H1 (cell line): ENCODE data around the gene ANKDD1A. TPM values are rescaled to one million over a fixed set of nuclear protein-coding genes. Genes with fewer than 3 reads are reported as not detected.

Experiments
- CTCF ChIA-PET: fragments of 300-600 bp; sonication (Branson Sonifier 250); formaldehyde crosslinking; loops from one replicate; lab custom pipeline; 2021; ENCODE audit not compliant: partially characterized antibody; lab: Charles Lee
- POLR2A ChIA-PET: fragments of 300-600 bp; sonication (Branson Sonifier 250); formaldehyde crosslinking; loops from one replicate; lab custom pipeline; 2021; ENCODE audit warnings: inconsistent platforms; ENCODE audit not compliant: partially characterized antibody; lab: Charles Lee
- DNase-seq, 2 experiments: peaks; one replicate each; pipeline versions ENCODE4 v3.0.0 to v3.0.0-alpha.2; 2010 to 2022; ENCODE audit warnings: low spot score in 2 of 2, low read depth in 1 of 2, mixed read lengths in 1 of 2
- FAIRE-seq: peaks from 2 replicates; lab custom pipeline; 2011; peaks lifted over from hg19 to GRCh38; lab: Jason Lieb, UNC
- H2AFZ ChIP-seq: 2 replicates; pipeline ENCODE4 v1.8.1; 2012; ENCODE audit warnings: low read length, inconsistent platforms
- H2AK5ac ChIP-seq: 2 replicates; pipeline ENCODE4 v1.6.1; 2013; ENCODE audit warnings: low read depth, low read length
- H2BK120ac ChIP-seq: replicated peaks from 2 replicates; pipeline ENCODE3; 2013; ENCODE audit warnings: low read depth, low read length, inconsistent platforms
- H2BK12ac ChIP-seq: 2 replicates; pipeline ENCODE4 v1.6.1; 2013; ENCODE audit warnings: low read depth, low read length
- H2BK15ac ChIP-seq: 2 replicates; pipeline ENCODE4 v1.6.1; 2013; ENCODE audit warnings: low read length
- H2BK20ac ChIP-seq: 2 replicates; pipeline ENCODE4 v1.6.1; 2013; ENCODE audit warnings: low read length
- H2BK5ac ChIP-seq: 2 replicates; pipeline ENCODE4 v1.6.1; 2013; ENCODE audit warnings: low read depth, low read length
- H3K14ac ChIP-seq: 2 replicates; pipeline ENCODE4 v1.6.1; 2013; ENCODE audit warnings: inconsistent platforms; ENCODE audit not compliant: insufficient read length
- H3K18ac ChIP-seq: 2 replicates; pipeline ENCODE4 v1.6.1; 2013; ENCODE audit warnings: low read length; ENCODE audit errors: extremely low read depth
- H3K23ac ChIP-seq: 2 replicates; pipeline ENCODE4 v1.6.1; 2013; ENCODE audit warnings: inconsistent platforms; ENCODE audit not compliant: insufficient read length
- H3K23me2 ChIP-seq: 2 replicates; pipeline ENCODE4 v1.6.1; 2013; ENCODE audit warnings: low read depth, low read length
- H3K27ac ChIP-seq: 2 replicates; pipeline ENCODE4 v1.6.1; 2011; ENCODE audit warnings: low read depth, low read length, inconsistent platforms
- H3K27me3 ChIP-seq, 4 experiments: replicated peaks in 1 of 4; 1 replicate in 1 of 4; 2 replicates in 3 of 4; pipeline versions ENCODE4 v1.6.1 to v1.8.1; 2011 to 2013; ENCODE audit warnings: low read length in 3 of 4, mild to moderate bottlenecking in 3 of 4, inconsistent platforms in 2 of 4, mixed read lengths in 2 of 4, moderate library complexity in 1 of 4; ENCODE audit not compliant: control insufficient read depth in 3 of 4, insufficient read depth in 3 of 4; ENCODE audit errors: extremely low read depth in 1 of 4
- H3K36me3 ChIP-seq, 4 experiments: 2 replicates each; pipeline versions ENCODE4 v1.6.1 to v1.8.1; 2011 to 2013; ENCODE audit warnings: mild to moderate bottlenecking in 4 of 4, low read length in 3 of 4, moderate library complexity in 2 of 4, control low read depth in 1 of 4, inconsistent platforms in 1 of 4; ENCODE audit not compliant: insufficient read depth in 4 of 4, control insufficient read depth in 2 of 4
- H3K4ac ChIP-seq: replicated peaks from 2 replicates; pipeline ENCODE3; 2013; ENCODE audit warnings: low read length, low read depth, mixed read lengths, inconsistent platforms; ENCODE audit not compliant: insufficient read length
- H3K4me1 ChIP-seq, 4 experiments: replicated peaks in 1 of 4; 1 replicate in 1 of 4; 2 replicates in 3 of 4; pipeline versions ENCODE4 v1.6.1 to v1.8.1; 2011 to 2013; ENCODE audit warnings: low read length in 3 of 4, inconsistent platforms in 2 of 4, mixed read lengths in 1 of 4; ENCODE audit not compliant: insufficient read depth in 4 of 4, control insufficient read depth in 3 of 4
- H3K4me2 ChIP-seq, 2 experiments: 2 replicates each; pipeline versions ENCODE4 v1.6.1 to v1.8.1; 2011 to 2013; ENCODE audit warnings: low read depth in 2 of 2, low read length in 2 of 2, control low read depth in 1 of 2, inconsistent platforms in 1 of 2, mild to moderate bottlenecking in 1 of 2; ENCODE audit not compliant: insufficient read depth in 1 of 2
- H3K4me3 ChIP-seq, 4 experiments: fragments of 200-600, 300-600 bp in 1 of 4; sonication (generic), shearing (Covaris generic), sonication (Bioruptor Twin) in 1 of 4; 2 replicates each; pipeline versions ENCODE4 v1.5.1 to v1.8.1; 2011 to 2016; ENCODE audit warnings: low read length in 4 of 4, low read depth in 3 of 4, control low read depth in 2 of 4, inconsistent platforms in 2 of 4, mild to moderate bottlenecking in 2 of 4, mixed read lengths in 1 of 4, moderate library complexity in 1 of 4; ENCODE audit not compliant: insufficient read depth in 2 of 4; ENCODE audit errors: extremely low read depth in 1 of 4
- H3K56ac ChIP-seq: replicated peaks from 2 replicates; pipeline ENCODE3; 2013; ENCODE audit warnings: low read depth, mild to moderate bottlenecking, mixed read lengths, low read length, inconsistent platforms; ENCODE audit not compliant: insufficient read length
- H3K79me1 ChIP-seq: 2 replicates; pipeline ENCODE4 v1.6.1; 2013; ENCODE audit warnings: low read depth, low read length, control low read depth
- H3K79me2 ChIP-seq, 2 experiments: 2 replicates each; pipeline versions ENCODE4 v1.6.1 to v1.8.1; 2012 to 2013; ENCODE audit warnings: low read length in 2 of 2, mild to moderate bottlenecking in 2 of 2, inconsistent platforms in 1 of 2; ENCODE audit not compliant: insufficient read depth in 2 of 2, control insufficient read depth in 1 of 2
- H3K9ac ChIP-seq, 4 experiments: replicated peaks in 1 of 4; 1 replicate in 1 of 4; 2 replicates in 3 of 4; pipeline versions ENCODE4 v1.6.1 to v1.8.1; 2011 to 2013; ENCODE audit warnings: low read depth in 3 of 4, low read length in 3 of 4, control low read depth in 2 of 4, mild to moderate bottlenecking in 2 of 4, moderate library complexity in 2 of 4, inconsistent platforms in 1 of 4; ENCODE audit errors: extremely low read depth in 1 of 4
- H3K9me3 ChIP-seq, 2 experiments: 2 replicates each; pipeline versions ENCODE4 v1.6.1 to v1.8.1; 2012 to 2013; ENCODE audit warnings: mild to moderate bottlenecking in 2 of 2, moderate library complexity in 2 of 2, control low read depth in 1 of 2, inconsistent platforms in 1 of 2, low read depth in 1 of 2, low read length in 1 of 2, mixed read lengths in 1 of 2; ENCODE audit not compliant: insufficient read depth in 2 of 2
- H4K20me1 ChIP-seq, 2 experiments: replicated peaks in 1 of 2; 2 replicates each; pipeline versions ENCODE3 to v1.8.1; 2011 to 2013; ENCODE audit warnings: inconsistent platforms in 2 of 2, low read length in 2 of 2, mild to moderate bottlenecking in 1 of 2; ENCODE audit not compliant: insufficient read depth in 2 of 2, control insufficient read depth in 1 of 2
- H4K5ac ChIP-seq: 2 replicates; pipeline ENCODE4 v1.6.1; 2013; ENCODE audit warnings: low read length, low read depth, mixed read lengths, inconsistent platforms; ENCODE audit not compliant: insufficient read length
- H4K8ac ChIP-seq: 2 replicates; pipeline ENCODE4 v1.8.0; 2013; ENCODE audit warnings: mild to moderate bottlenecking, moderate library complexity, low read length, inconsistent platforms; ENCODE audit not compliant: insufficient read depth; ENCODE audit errors: extremely low read depth
- H4K91ac ChIP-seq: replicated peaks from 2 replicates; pipeline ENCODE3; 2013; ENCODE audit warnings: low read length, mixed read lengths, inconsistent platforms; ENCODE audit not compliant: insufficient read length
- ATF3 ChIP-seq: IDR thresholded peaks from 2 replicates; pipeline ENCODE4 v1.6.1; 2011; ENCODE audit warnings: low read depth, mild to moderate bottlenecking, low read length; ENCODE audit not compliant: insufficient read depth
- BCL11A ChIP-seq, 2 experiments: IDR thresholded peaks; one replicate each; pipeline ENCODE4 v1.6.1; 2011; ENCODE audit warnings: low read depth in 2 of 2, low read length in 2 of 2, mild to moderate bottlenecking in 2 of 2
- KDM1A ChIP-seq: fragments of 200-600, 300-600 bp; sonication (generic); IDR thresholded peaks from 2 replicates; pipeline ENCODE4 v1.7.1; 2016; ENCODE audit warnings: mild to moderate bottlenecking, low read length, borderline replicate concordance
- POLR2AphosphoS5 ChIP-seq: IDR thresholded peaks from 2 replicates; pipeline ENCODE4 v1.6.1; 2011; ENCODE audit warnings: low read depth, low read length
- WGBS, 2 experiments: shearing (Covaris generic) in 1 of 2; methylation state at CpG; one replicate each; pipeline versions ENCODE4 v1.1.6 to v1.1.7; 2013 to 2015; ENCODE audit warnings: low lambda C conversion rate in 2 of 2, mixed read lengths in 2 of 2, inconsistent platforms in 1 of 2, low coverage in 1 of 2, missing lambda C conversion rate in 1 of 2; ENCODE audit not compliant: insufficient replicate concordance in 2 of 2, insufficient coverage in 1 of 2, insufficient read length in 1 of 2; ENCODE audit errors: extremely low coverage in 1 of 2, missing lambda C conversion rate in 1 of 2; 5-methylcytosine and 5-hydroxymethylcytosine counted together
- polyA plus RNA-seq, 7 experiments: library from polyadenylated mRNA; depleted of rRNA in 3 of 7; stranded (reverse) in 5 of 7; unstranded in 2 of 7; fragments of >200 nt in 5 of 7; fragments of 200-250 nt in 2 of 7; gene quantifications; 1 replicate in 5 of 7; 2 replicates in 1 of 7; 4 replicates in 1 of 7; pipeline versions ENCODE4 v1.2.1 to v1.2.3, GENCODE V29; 2011 to 2013; ENCODE audit warnings: missing spikeins in 2 of 7, mixed read lengths in 2 of 7
- total RNA-seq: library from RNA; stranded (reverse); fragmentation: NEBNext Ultra II Directional; extraction: Animal tissue kit (Norgen Biotek cat#: 25700); gene quantifications from 2 replicates; pipeline ENCODE4 v1.2.1, GENCODE V29; 2021

The ANKDD1A gene
- total and polyA plus RNA-seq, 2 of the 8 experiments (the other 6 are each of a cell fraction or from before 2014, with no cell fraction given) = 4.1 to 5.0 TPM

DNA sequence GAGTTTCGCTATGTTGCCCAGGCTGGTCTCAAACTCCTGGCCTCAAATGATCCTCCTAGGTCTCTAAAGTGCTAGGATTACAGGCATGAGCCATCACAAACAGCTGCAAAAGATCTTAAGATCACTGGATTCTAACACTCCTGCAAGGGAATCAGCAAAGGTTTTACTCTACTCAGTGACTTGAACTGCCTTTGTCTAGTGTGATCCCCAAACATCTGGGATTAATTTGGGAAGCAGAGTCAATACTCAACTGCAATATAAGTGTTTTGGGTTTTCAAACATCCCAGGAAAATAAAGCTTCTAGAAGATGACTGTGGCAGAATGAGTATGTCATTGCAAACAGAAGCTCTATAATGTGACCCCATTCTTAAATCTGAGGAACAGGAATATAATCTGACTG lies 70.8 kb downstream of the ANKDD1A start:
- Histone ChIP-seq H4K5ac (no peak overlapping the region), H3K4me1 (peaks cover 3 to 6% (median 4%) of the 10 kb centered on the region in 4 experiments; a peak in 5 of 7 replicates), H3K79me2 (peaks cover 0 to 7% of the 10 kb centered on the region in 2 experiments; a peak in 1 of 4 replicates), H3K79me1 (0 out of 2 replicates have a peak, but pooled peaks cover 3% of the 10 kb centered on the region), H2AK5ac (no peak overlapping the region), H3K27me3 (no peaks in the 10 kb centered on the region), H3K56ac (no peak overlapping the region), H3K4ac (no peak overlapping the region), H2BK12ac (no peak overlapping the region), H3K4me3 (no peak overlapping the region), H3K9me3 (no peaks in the 10 kb centered on the region), H3K4me2 (no peak overlapping the region), H3K14ac (no peak overlapping the region), H4K8ac (no peak overlapping the region), H2BK120ac (no peak overlapping the region), H3K36me3 (peaks cover 0 to 11% (median 0%) of the 10 kb centered on the region in 4 experiments; a peak in 1 of 8 replicates), H4K20me1 (peaks cover 0 to 2% of the 10 kb centered on the region in 2 experiments), H3K23me2 (no peaks in the 10 kb centered on the region), H3K23ac (no peak overlapping the region), H2BK15ac (no peak overlapping the region), H3K18ac (no peak overlapping the region), H2BK20ac (no peak overlapping the region), H2BK5ac (no peak overlapping the region), H2AFZ (no peak overlapping the region), H3K27ac (no peak overlapping the region), H3K9ac (no peak overlapping the region), H4K91ac (no peak overlapping the region)
- ChIA-PET CTCF (no interaction called here), POLR2A (no interaction called here)
- FAIRE-seq (no peak), DNase-seq (no peak)
- WGBS, 2 experiments = 92% methylated on average over 1 of the region's 1 CpG; no CpG with 5 or more reads in 1 of the 2 experiments
- TF ChIP-seq BCL11A (IDR thresholded peaks at IDR 0.05; ENCODE audit: low read depth in 2 of 2, low read length in 2 of 2) (no peak), POLR2AphosphoS5 (no peak), ATF3 (no peak), KDM1A (no peak)
